HG02759 (cell line): Measurements from ENCODE around the gene TPRKB.
"Not testable (repeated sequence)": the region's sequence is repeated elsewhere in the genome, so short reads cannot be mapped to it uniquely, and the experiment has no call there.

Experiments used
- ATAC-seq: cut with Tn5 transposase; IDR thresholded peaks from one replicate; pipeline ENCODE4 v1.9.1; 2021; ENCODE audit warnings: mild to moderate bottlenecking, moderate library complexity; ENCODE audit not compliant: unreplicated experiment

The TPRKB gene

GRCh38 chr2:73740767-73741166 lies 3.6 kb upstream of the TPRKB start:
- no peak for ATAC-seq

GRCh38 chr2:73739101-73739500 lies 2.0 kb upstream of the TPRKB start:
- ATAC-seq = no peak

GRCh38 chr2:73736378-73736777 lies 767 bp downstream of the TPRKB start:
- ATAC-seq = no peak

GRCh38 chr2:73730810-73731209 lies 6.3 kb downstream of the TPRKB start:
- no peak for ATAC-seq

- ATAC-seq = no peak
These were observed 8.4 kb downstream of the TPRKB start for GRCh38 chr2:73728711-73729110.

- ATAC-seq = no peak
These were observed 9.1 kb downstream of the TPRKB start for GRCh38 chr2:73728043-73728442.

GRCh38 chr2:73726657-73727056 lies 10.5 kb downstream of the TPRKB start:
- not testable (repeated sequence) for ATAC-seq

GRCh38 chr2:73718851-73719621 lies 18.1 kb downstream of the TPRKB start:
- ATAC-seq = no peak

GRCh38 chr2:73718421-73718820 lies 18.7 kb downstream of the TPRKB start:
- ATAC-seq = no peak

- ATAC-seq = not testable (repeated sequence)
These were observed 19.4 kb downstream of the TPRKB start for GRCh38 chr2:73717695-73718094.

GRCh38 chr2:73717251-73717606 lies 19.9 kb downstream of the TPRKB start:
- no peak for ATAC-seq

- no peak for ATAC-seq
These were observed 20.4 kb downstream of the TPRKB start for GRCh38 chr2:73716543-73717250.

GRCh38 chr2:73714091-73714490 lies 23.1 kb downstream of the TPRKB start:
- no peak for ATAC-seq

GRCh38 chr2:73708527-73708926 lies 28.6 kb downstream of the TPRKB start:
- no peak for ATAC-seq

GRCh38 chr2:73707636-73708035 lies 29.5 kb downstream of the TPRKB start:
- no peak for ATAC-seq

GRCh38 chr2:73707058-73707457 lies 30.1 kb downstream of the TPRKB start:
- ATAC-seq = no peak

GRCh38 chr2:73705091-73705490 lies 32.1 kb downstream of the TPRKB start:
- ATAC-seq = no peak

GRCh38 chr2:73704285-73704684 lies 32.9 kb downstream of the TPRKB start:
- ATAC-seq = no peak

GRCh38 chr2:73703675-73704074 lies 33.5 kb downstream of the TPRKB start:
- ATAC-seq = no peak

- ATAC-seq = not testable (repeated sequence)
These were observed 34.2 kb downstream of the TPRKB start for GRCh38 chr2:73702852-73703493.

- ATAC-seq = no peak
These were observed 35.0 kb downstream of the TPRKB start for GRCh38 chr2:73701968-73702665.

GRCh38 chr2:73701448-73701765 lies 35.7 kb downstream of the TPRKB start:
- ATAC-seq = not testable (repeated sequence)
